Stimulated activated CD4-positive, alpha-beta T cell treated with anti-CD3 and anti-CD28 coated beads, Interleukin-2, amount 100 ng/mL, for 24 hours (primary cell): ENCODE data around the gene TBC1D3B.
A peak's percentile ranks its signal among the peaks of the same experiment; 100 is the strongest.
"Not testable (repeated sequence)": the region's sequence is repeated elsewhere in the genome, so short reads cannot be mapped to it uniquely, and the experiment has no call there.

ENCODE experiments used
- DNase-seq, 2 donors: peaks; one replicate each; pipeline ENCODE4 v3.0.0-alpha.2; 2020

TBC1D3B gene

GRCh38 chr17:36127199-36127893 is 49.1 kb downstream of the TBC1D3B start:
- no peak for DNase-seq

GRCh38 chr17:36124879-36125824 is 51.3 kb downstream of the TBC1D3B start:
- no peak for DNase-seq

GRCh38 chr17:36123431-36123830 is 53.0 kb downstream of the TBC1D3B start:
- no peak for DNase-seq

GRCh38 chr17:36121099-36121498 is 55.3 kb downstream of the TBC1D3B start:
- not testable (repeated sequence) for DNase-seq

- DNase-seq, result no peak
These were observed 56.2 kb downstream of the TBC1D3B start for GRCh38 chr17:36120221-36120620.

- DNase-seq, result no peak
These were observed 57.7 kb downstream of the TBC1D3B start for GRCh38 chr17:36118477-36119353.

GRCh38 chr17:36117505-36118382 is 58.7 kb downstream of the TBC1D3B start:
- DNase-seq, result peak; percentile 41 to 60
